OCI-LY3 (cell line): ENCODE measurements around the gene NEDD4L.

Experiments used
- H2AFZ ChIP-seq: fragments of 200-600, 300-600 bp; shearing (Covaris generic); 2 replicates; pipeline ENCODE4 v1.6.0; 2014; ENCODE audit warnings: antibody characterized with exemption, low read depth, low read length
- H3K27ac ChIP-seq: fragments of 200-600, 300-600 bp; sonication (generic); 2 replicates; pipeline ENCODE4 v1.5.1; 2014; ENCODE audit warnings: mild to moderate bottlenecking, low read length, moderate library complexity, mixed read lengths
- H3K27me3 ChIP-seq: fragments of 200-600, 300-600 bp; sonication (generic); 2 replicates; pipeline ENCODE4 v1.6.1; 2014; ENCODE audit warnings: low read depth, low read length, mixed read lengths
- H3K36me3 ChIP-seq: fragments of 200-600, 300-600 bp; sonication (generic); replicated peaks from 2 replicates; pipeline ENCODE3; 2014; ENCODE audit warnings: low read depth, low read length, mixed read lengths
- H3K4me1 ChIP-seq: fragments of 300-600, 200-600 bp; sonication (generic); 2 replicates; pipeline ENCODE4 v1.6.1; 2014; ENCODE audit warnings: low read length, mixed read lengths
- H3K4me2 ChIP-seq: fragments of 200-600, 300-600 bp; sonication (generic); 2 replicates; pipeline ENCODE4 v1.6.1; 2014; ENCODE audit warnings: low read length, mixed read lengths
- H3K4me3 ChIP-seq: fragments of 300-600, 200-600 bp; sonication (generic); 2 replicates; pipeline ENCODE4 v1.5.1; 2014; ENCODE audit warnings: antibody characterized with exemption, mild to moderate bottlenecking, low read length, moderate library complexity
- H3K79me2 ChIP-seq: fragments of 300-600, 200-600 bp; shearing (Covaris generic); 2 replicates; pipeline ENCODE4 v1.6.1; 2014; ENCODE audit warnings: mild to moderate bottlenecking, low read length, mixed read lengths
- H3K9ac ChIP-seq: fragments of 300-600, 200-600 bp; shearing (Covaris generic); 2 replicates; pipeline ENCODE4 v1.6.0; 2014; ENCODE audit warnings: mild to moderate bottlenecking, low read length, moderate library complexity
- H3K9me3 ChIP-seq: fragments of 200-600, 300-600 bp; shearing (Covaris generic); 2 replicates; pipeline ENCODE4 v1.6.1; 2014; ENCODE audit warnings: low read length, mixed read lengths; ENCODE audit not compliant: insufficient read depth
- H4K20me1 ChIP-seq: fragments of 200-600, 300-600 bp; sonication (generic); 2 replicates; pipeline ENCODE4 v1.6.1; 2016; ENCODE audit warnings: low read length, mixed read lengths; ENCODE audit not compliant: insufficient read depth
- CTCF ChIP-seq: fragments of 200-600, 300-600 bp; sonication (generic); IDR thresholded peaks from 2 replicates; pipeline ENCODE4 v1.5.1; 2014; ENCODE audit warnings: antibody characterized with exemption, low read length, low read depth
- EZH2phosphoT487 ChIP-seq: fragments of 200-600 bp; shearing (Covaris generic); IDR thresholded peaks from 2 replicates; pipeline ENCODE4 v1.6.1; 2018; ENCODE audit warnings: antibody characterized with exemption, mixed run types, low read depth

NEDD4L gene

GRCh38 chr18:58207520-58208152 is 163.6 kb downstream of the NEDD4L start:
- H2AFZ ChIP-seq, result no peak overlapping the region
- H3K9me3 ChIP-seq, result no peaks in the 10 kb centered on the region
- peaks cover 42% of the 10 kb centered on the region for H3K4me1 ChIP-seq
- no peak overlapping the region for H3K4me2 ChIP-seq
- H3K4me3 ChIP-seq, result no peak overlapping the region
- H3K36me3 ChIP-seq, result no peaks in the 10 kb centered on the region
- no peak overlapping the region for H3K27ac ChIP-seq
- no peaks in the 10 kb centered on the region for H3K27me3 ChIP-seq
- no peak overlapping the region for H3K9ac ChIP-seq
- H4K20me1 ChIP-seq, result 0 out of 2 replicates have a peak, but pooled peaks cover 6% of the 10 kb centered on the region
- no peak for TF ChIP-seq CTCF
- peaks cover 6% of the 10 kb centered on the region; the same call in 1 of the 2 replicates for H3K79me2 ChIP-seq

- peaks cover 5% of the 10 kb centered on the region; the same call in 1 of the 2 replicates for H3K79me2 ChIP-seq
- H3K4me2 ChIP-seq, result no peak overlapping the region
- no peaks in the 10 kb centered on the region for H3K27me3 ChIP-seq
- H3K27ac ChIP-seq, result peak overlapping the region; percentile 8; the same call in 1 of the 2 replicates
- H3K4me1 ChIP-seq, result peaks cover 49% of the 10 kb centered on the region
- 0 out of 2 replicates have a peak overlapping the region, but pooled peaks have one; percentile 5 for H3K9ac ChIP-seq
- no peaks in the 10 kb centered on the region for H3K9me3 ChIP-seq
- H3K4me3 ChIP-seq, result no peak overlapping the region
- TF ChIP-seq CTCF (no peak), EZH2phosphoT487 (no peak)
- H3K36me3 ChIP-seq, result no peaks in the 10 kb centered on the region
- no peak overlapping the region for H2AFZ ChIP-seq
- 0 out of 2 replicates have a peak, but pooled peaks cover 3% of the 10 kb centered on the region for H4K20me1 ChIP-seq
Observed at GRCh38 chr18:58208207-58208932, 164.3 kb downstream of the NEDD4L start.

- 0 out of 2 replicates have a peak, but pooled peaks cover 3% of the 10 kb centered on the region for H4K20me1 ChIP-seq
- peak overlapping the region; percentile 18 for H3K4me2 ChIP-seq
- H3K9me3 ChIP-seq, result no peaks in the 10 kb centered on the region
- H3K36me3 ChIP-seq, result no peaks in the 10 kb centered on the region
- no peak for TF ChIP-seq CTCF
- TF ChIP-seq EZH2phosphoT487, result no peak
- H3K9ac ChIP-seq, result no peak overlapping the region
- peaks cover 58% of the 10 kb centered on the region for H3K4me1 ChIP-seq
- H3K27me3 ChIP-seq, result no peaks in the 10 kb centered on the region
- H3K79me2 ChIP-seq, result peaks cover 14% of the 10 kb centered on the region
- H2AFZ ChIP-seq, result no peak overlapping the region
- no peak overlapping the region for H3K4me3 ChIP-seq
- H3K27ac ChIP-seq, result no peak overlapping the region
Observed at GRCh38 chr18:58209326-58209725, 165.3 kb downstream of the NEDD4L start.

GRCh38 chr18:58211510-58211909 is 167.5 kb downstream of the NEDD4L start:
- no peaks in the 10 kb centered on the region for H3K36me3 ChIP-seq
- no peaks in the 10 kb centered on the region for H4K20me1 ChIP-seq
- H3K4me1 ChIP-seq, result peaks cover 63% of the 10 kb centered on the region
- H3K79me2 ChIP-seq, result peaks cover 25% of the 10 kb centered on the region
- 0 out of 2 replicates have a peak overlapping the region, but pooled peaks have one; percentile 52 for H3K4me2 ChIP-seq
- no peak overlapping the region for H3K27ac ChIP-seq
- no peak for TF ChIP-seq EZH2phosphoT487
- TF ChIP-seq CTCF, result no peak
- no peaks in the 10 kb centered on the region for H3K27me3 ChIP-seq
- H3K4me3 ChIP-seq, result no peak overlapping the region
- no peaks in the 10 kb centered on the region for H3K9me3 ChIP-seq
- no peak overlapping the region for H2AFZ ChIP-seq
- no peak overlapping the region for H3K9ac ChIP-seq
